ENCODE results near the gene KY. TPM values are rescaled to one million over a fixed set of nuclear protein-coding genes. Genes with fewer than 3 reads are reported as not detected.
"Not testable (repeated sequence)": the region's sequence is repeated elsewhere in the genome, so short reads cannot be mapped to it uniquely, and the experiment has no call there.

Gene KY
- total RNA-seq, 1 experiment from 2014 or later: not detected

DNA sequence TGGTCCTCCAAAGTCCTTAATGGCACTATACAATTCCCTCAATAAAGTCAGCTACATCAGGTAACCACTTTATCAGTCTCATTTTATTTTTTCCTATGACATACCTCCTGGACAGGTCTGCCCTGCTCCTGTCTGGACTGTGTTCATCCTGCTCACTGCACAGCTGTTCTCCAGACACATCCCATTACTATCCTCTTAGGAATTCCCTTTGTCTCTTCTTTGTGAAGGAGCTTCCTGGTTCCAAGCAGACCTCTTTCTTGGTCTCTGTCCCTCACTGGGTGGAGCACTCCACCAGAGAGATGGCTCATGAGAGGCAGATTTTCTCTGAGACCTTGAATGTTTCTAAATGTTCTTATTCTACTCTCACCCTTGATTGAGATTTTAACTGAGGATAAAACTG lies 60.1 kb downstream of the KY start:
- in situ Hi-C loops (cut with HindIII; ENCODE audit: low sequenced_read_pairs): no loop called here
- no peak for DNase-seq (ENCODE audit: low spot score)

DNA sequence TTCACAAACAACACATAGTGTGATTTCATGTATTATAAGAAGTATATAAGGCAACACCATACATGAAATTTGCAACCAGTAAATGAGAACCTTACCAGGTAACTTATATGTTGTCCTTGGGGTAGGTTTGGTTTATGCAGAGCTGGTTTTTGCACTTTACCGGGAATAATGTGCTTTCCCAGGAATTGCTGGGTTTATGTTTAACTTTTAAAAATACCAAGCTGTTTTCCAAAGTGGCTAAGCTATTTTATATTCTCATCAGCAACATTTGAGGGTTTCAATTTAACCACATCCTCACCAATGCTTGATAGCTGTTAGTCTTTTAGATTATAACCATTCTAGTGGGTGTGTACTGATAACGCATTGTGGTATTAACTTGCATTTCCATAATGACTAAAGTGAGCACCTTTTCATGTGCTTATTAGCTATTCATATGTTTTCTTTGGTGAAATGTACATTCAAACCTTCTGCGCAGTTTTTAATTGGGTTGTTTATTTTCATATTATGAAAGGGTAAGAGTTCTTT lies 71.6 kb downstream of the KY start:
- DNase-seq (ENCODE audit: low spot score): no peak
- in situ Hi-C loops (cut with HindIII; ENCODE audit: low sequenced_read_pairs): no loop called here

GRCh38 chr3:134576831-134577230 lies 74.0 kb downstream of the KY start:
- in situ Hi-C loops (cut with HindIII; ENCODE audit: low sequenced_read_pairs): no loop called here
- DNase-seq (ENCODE audit: low spot score): no peak

GRCh38 chr3:134576426-134576825 lies 74.4 kb downstream of the KY start:
- in situ Hi-C loops (cut with HindIII; ENCODE audit: low sequenced_read_pairs): no loop called here

GRCh38 chr3:134569899-134570298 lies 80.9 kb downstream of the KY start:
- in situ Hi-C loops (cut with HindIII; ENCODE audit: low sequenced_read_pairs); DNase-seq (ENCODE audit: low spot score): not testable (repeated sequence)

More at GRCh38 chr3:134576426-134576825, 74.4 kb downstream of the KY start:
- no peak for DNase-seq (ENCODE audit: low spot score)

GRCh38 chr3:134568790-134569189 lies 82.0 kb downstream of the KY start:
- in situ Hi-C loops (cut with HindIII; ENCODE audit: low sequenced_read_pairs): no loop called here
- no peak for DNase-seq (ENCODE audit: low spot score)

- no peak for DNase-seq (ENCODE audit: low spot score)
- in situ Hi-C loops (cut with HindIII; ENCODE audit: low sequenced_read_pairs): no loop called here
These were observed 83.2 kb downstream of the KY start for GRCh38 chr3:134567605-134568004.

DNA sequence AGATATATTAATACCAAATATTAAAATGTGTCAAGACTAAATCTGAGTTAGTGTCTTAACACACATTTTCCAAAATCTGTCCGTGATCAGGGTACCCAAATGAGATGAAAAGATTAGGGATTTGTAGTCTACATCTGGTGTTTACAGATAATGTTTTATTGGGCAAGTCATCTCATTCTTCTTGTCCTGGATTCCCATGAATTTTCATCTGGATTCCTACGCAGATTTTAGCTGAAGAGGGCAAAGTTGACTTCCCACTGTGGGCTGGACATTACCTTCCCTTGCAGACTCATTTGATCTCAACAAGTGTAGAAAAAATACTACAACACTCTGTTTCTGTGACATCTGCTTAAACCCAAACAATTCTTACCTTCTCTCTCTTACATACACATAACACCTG lies 85.8 kb downstream of the KY start:
- in situ Hi-C loops (cut with HindIII; ENCODE audit: low sequenced_read_pairs): no loop called here
- no peak for DNase-seq (ENCODE audit: low spot score)

DNA sequence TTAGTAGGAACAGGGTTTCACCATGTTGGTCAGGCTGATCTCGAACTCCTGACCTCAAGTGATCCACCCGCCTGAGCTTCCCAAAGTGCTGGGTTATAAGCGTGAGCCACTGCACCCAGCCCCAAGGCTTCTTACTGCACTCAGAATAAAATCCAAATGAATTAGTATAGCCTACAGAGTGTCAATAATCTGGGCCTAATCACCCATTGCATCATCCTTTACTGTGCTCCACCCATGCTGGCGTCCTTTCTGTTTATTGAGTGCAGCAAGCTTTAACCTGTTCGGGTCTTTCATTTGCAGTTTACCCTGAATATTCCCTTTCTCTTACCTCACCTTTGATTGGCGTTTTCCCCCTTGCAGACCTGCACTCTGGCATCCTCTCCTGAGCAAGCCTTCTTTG lies 87.2 kb downstream of the KY start:
- in situ Hi-C loops (cut with HindIII; ENCODE audit: low sequenced_read_pairs): no loop called here
- DNase-seq (ENCODE audit: low spot score): no peak

GRCh38 chr3:134562055-134562454 lies 88.8 kb downstream of the KY start:
- DNase-seq (ENCODE audit: low spot score): no peak
- in situ Hi-C loops (cut with HindIII; ENCODE audit: low sequenced_read_pairs): no loop called here

DNA sequence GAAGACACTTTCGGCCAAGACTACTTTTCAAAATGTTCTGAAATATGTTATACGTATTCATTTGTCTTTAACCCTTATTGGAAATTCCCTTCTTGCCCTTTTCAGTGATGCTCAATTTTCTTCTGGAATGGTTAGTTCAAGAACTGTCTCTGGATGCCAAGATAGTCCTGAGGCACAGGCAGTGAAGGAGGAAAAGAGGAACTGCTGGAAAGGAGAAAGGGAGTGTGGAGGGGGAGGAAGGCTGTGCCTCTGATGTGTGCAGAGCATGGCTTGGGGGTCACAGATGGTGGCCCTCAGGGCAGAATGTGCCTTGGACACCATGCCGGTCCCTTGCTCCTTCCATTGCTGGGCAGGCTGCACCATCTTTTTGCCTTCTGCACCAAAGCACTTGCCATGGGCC lies 91.2 kb downstream of the KY start:
- DNase-seq (ENCODE audit: low spot score): no peak
- in situ Hi-C loops (cut with HindIII; ENCODE audit: low sequenced_read_pairs): no loop called here

Other genes with a start within 250 kb of the KY start
- 120 and 127 TPM in 2 replicates for gene ANAPC13, start 165.0 kb downstream of the KY start, total RNA-seq (2014; rRNA removed; shearing (Covaris generic))
- 9.7 and 16.8 TPM in 2 replicates for gene CEP63, start 165.0 kb downstream of the KY start, total RNA-seq (2014; rRNA removed; shearing (Covaris generic))
- gene EPHB1, start 144.2 kb upstream of the KY start, total RNA-seq (2014; rRNA removed; shearing (Covaris generic)): not detected in 2 replicates